Osteocyte (in vitro differentiated cells): Measurements from ENCODE around the gene MNAT1. TPM values are rescaled to one million over a fixed set of nuclear protein-coding genes. Genes with fewer than 3 reads are reported as not detected.

Experiments used
- DNase-seq: peaks from one replicate; pipeline ENCODE4 v3.0.0; 2021; ENCODE audit warnings: mixed read lengths; ENCODE audit not compliant: unreplicated experiment; ENCODE audit errors: extremely low spot score
- H3K27ac Mint-ChIP-seq: one replicate; pipeline ENCODE4 v1.8.0; 2021; ENCODE audit warnings: mild to moderate bottlenecking, mixed read lengths; ENCODE audit not compliant: unreplicated experiment
- H3K27me3 Mint-ChIP-seq: one replicate; pipeline ENCODE4 v1.8.0; 2021; ENCODE audit warnings: mixed read lengths; ENCODE audit not compliant: unreplicated experiment
- H3K36me3 Mint-ChIP-seq: one replicate; pipeline ENCODE4 v1.8.0; 2021; ENCODE audit warnings: mixed read lengths; ENCODE audit not compliant: unreplicated experiment
- H3K4me1 Mint-ChIP-seq: one replicate; pipeline ENCODE4 v1.8.0; 2021; ENCODE audit warnings: mixed read lengths; ENCODE audit not compliant: unreplicated experiment
- H3K4me3 Mint-ChIP-seq: one replicate; pipeline ENCODE4 v1.8.0; 2021; ENCODE audit warnings: mild to moderate bottlenecking, moderate library complexity, mixed read lengths; ENCODE audit not compliant: unreplicated experiment
- H3K9me3 Mint-ChIP-seq: one replicate; pipeline ENCODE4 v1.8.0; 2021; ENCODE audit warnings: mixed read lengths; ENCODE audit not compliant: unreplicated experiment
- total RNA-seq: library from RNA; stranded (reverse); gene quantifications from 2 replicates; pipeline ENCODE4 v1.2.1, GENCODE V29; 2021
- TF ChIP-seq, protein P1 (sequence below): fragments of 200-600 bp; sonication (generic); IDR thresholded peaks from 2 replicates; pipeline ENCODE4 v1.5.0; 2021; ENCODE audit warnings: antibody characterized with exemption, mild to moderate bottlenecking, moderate library complexity

Gene MNAT1
- total RNA-seq, 1 donor from 2014 or later, result 59.9 TPM

DNA sequence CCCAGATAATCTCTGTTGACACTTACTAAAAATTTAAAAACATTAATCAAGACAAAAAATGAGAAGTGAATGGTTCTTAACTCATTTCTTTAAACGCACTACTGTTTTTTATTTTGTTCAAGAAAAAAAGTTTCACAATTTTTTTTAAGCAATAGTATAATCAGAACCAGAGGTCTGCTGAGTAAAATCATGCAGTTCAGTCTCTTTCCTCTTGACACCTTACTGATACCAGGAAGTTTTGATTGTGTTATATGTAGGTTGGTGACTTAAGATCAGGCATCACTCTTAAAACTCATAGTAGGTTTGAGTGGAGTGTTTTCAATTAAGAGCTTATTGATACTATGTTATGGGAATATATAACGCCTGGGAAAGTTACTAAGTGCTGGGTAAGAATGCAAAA is 125.0 kb downstream of the MNAT1 start:
- Mint-ChIP-seq H3K4me3 (no peak overlapping the region), H3K36me3 (peaks cover 32% of the 10 kb centered on the region)

DNA sequence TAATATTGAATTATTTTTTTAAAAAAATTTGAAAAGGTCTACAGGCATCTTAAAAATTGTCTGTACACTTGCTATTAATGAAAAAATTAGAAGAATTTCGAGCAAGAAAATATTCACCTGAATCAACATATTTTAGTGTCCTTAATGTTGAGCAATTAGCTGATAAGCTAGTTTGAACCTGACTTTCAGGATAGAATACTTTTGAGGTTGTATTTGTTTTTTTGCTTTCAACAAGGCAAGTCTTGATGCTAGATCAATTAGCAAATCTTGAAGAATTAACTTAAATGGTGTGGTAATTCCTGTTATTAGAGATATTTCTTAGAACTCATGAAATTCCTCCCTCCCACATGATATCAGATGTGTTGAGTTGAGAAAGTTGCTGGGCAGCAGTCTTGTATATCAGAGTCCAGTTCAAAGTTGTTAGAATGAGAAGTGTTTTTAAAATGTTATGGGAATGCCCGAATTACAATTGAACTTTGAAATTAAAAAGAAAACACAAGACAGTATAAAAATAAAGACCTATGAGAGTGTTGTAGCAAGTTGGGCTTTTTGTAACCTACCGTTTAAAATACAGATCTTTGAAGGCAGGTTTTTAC is 127.1 kb downstream of the MNAT1 start:
- Mint-ChIP-seq H3K4me1 (peaks cover 21% of the 10 kb centered on the region), H3K9me3 (peaks cover 5% of the 10 kb centered on the region), H3K4me3 (no peak overlapping the region), H3K27ac (peak overlapping the region; percentile 29), H3K36me3 (peaks cover 18% of the 10 kb centered on the region), H3K27me3 (no peaks in the 10 kb centered on the region)
- DNase-seq, result no peak
- TF ChIP-seq, protein P1, sequence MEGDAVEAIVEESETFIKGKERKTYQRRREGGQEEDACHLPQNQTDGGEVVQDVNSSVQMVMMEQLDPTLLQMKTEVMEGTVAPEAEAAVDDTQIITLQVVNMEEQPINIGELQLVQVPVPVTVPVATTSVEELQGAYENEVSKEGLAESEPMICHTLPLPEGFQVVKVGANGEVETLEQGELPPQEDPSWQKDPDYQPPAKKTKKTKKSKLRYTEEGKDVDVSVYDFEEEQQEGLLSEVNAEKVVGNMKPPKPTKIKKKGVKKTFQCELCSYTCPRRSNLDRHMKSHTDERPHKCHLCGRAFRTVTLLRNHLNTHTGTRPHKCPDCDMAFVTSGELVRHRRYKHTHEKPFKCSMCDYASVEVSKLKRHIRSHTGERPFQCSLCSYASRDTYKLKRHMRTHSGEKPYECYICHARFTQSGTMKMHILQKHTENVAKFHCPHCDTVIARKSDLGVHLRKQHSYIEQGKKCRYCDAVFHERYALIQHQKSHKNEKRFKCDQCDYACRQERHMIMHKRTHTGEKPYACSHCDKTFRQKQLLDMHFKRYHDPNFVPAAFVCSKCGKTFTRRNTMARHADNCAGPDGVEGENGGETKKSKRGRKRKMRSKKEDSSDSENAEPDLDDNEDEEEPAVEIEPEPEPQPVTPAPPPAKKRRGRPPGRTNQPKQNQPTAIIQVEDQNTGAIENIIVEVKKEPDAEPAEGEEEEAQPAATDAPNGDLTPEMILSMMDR, result no peak

More for the DNA sequence above, 125.0 kb downstream of the MNAT1 start:
- TF ChIP-seq, protein P1, result no peak
- no peak for DNase-seq
- Mint-ChIP-seq H3K27me3 (no peaks in the 10 kb centered on the region), H3K9me3 (peaks cover 5% of the 10 kb centered on the region), H3K27ac (no peak overlapping the region), H3K4me1 (peaks cover 14% of the 10 kb centered on the region)

DNA sequence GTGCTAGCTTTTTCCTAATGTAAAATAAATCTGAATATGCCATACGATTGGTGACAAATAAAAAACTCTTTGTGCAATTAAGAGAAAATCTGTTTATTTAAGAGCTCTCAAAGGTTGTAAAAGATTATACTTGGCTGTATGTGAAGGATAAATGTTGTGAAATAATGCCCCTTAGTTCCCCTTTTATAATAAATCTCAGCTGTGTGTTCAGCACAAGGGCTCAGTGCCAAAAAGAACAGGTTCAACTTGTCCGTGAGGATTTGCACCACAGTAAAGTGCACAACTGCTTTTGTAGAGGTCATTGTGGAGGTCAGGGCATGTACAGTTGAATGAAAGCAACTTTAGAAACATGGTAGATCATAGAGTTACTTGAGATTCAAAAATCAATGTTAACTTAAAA is 127.7 kb downstream of the MNAT1 start:
- DNase-seq, result no peak
- Mint-ChIP-seq H3K4me1 (peaks cover 24% of the 10 kb centered on the region), H3K27ac (peak overlapping the region; percentile 29)

DNA sequence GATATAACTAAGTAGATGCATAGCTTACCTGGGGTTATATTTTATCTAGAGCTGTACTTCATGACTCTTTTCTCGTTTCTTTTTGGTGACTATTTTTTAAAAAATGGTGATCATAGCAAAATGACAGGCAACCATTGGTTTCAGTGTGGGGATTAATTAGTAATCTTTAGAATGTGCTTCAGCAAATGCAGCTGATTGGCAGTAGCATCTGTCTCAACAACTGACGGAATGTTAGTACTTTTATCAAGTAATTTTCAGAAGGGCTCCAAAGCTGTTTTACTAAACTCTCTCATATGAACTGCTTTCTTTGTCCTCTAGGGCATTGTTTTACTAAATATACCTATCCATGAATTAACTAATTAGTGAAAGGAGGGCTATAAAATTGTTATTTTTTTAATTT is 128.7 kb downstream of the MNAT1 start:
- H3K27ac Mint-ChIP-seq, result no peak overlapping the region

More for the DNA sequence above, 127.7 kb downstream of the MNAT1 start:
- H3K27me3 Mint-ChIP-seq, result no peaks in the 10 kb centered on the region
- H3K9me3 Mint-ChIP-seq, result peaks cover under 1% of the 10 kb centered on the region
- TF ChIP-seq, protein P1, result no peak
- peaks cover 11% of the 10 kb centered on the region for H3K36me3 Mint-ChIP-seq
- no peak overlapping the region for H3K4me3 Mint-ChIP-seq

DNA sequence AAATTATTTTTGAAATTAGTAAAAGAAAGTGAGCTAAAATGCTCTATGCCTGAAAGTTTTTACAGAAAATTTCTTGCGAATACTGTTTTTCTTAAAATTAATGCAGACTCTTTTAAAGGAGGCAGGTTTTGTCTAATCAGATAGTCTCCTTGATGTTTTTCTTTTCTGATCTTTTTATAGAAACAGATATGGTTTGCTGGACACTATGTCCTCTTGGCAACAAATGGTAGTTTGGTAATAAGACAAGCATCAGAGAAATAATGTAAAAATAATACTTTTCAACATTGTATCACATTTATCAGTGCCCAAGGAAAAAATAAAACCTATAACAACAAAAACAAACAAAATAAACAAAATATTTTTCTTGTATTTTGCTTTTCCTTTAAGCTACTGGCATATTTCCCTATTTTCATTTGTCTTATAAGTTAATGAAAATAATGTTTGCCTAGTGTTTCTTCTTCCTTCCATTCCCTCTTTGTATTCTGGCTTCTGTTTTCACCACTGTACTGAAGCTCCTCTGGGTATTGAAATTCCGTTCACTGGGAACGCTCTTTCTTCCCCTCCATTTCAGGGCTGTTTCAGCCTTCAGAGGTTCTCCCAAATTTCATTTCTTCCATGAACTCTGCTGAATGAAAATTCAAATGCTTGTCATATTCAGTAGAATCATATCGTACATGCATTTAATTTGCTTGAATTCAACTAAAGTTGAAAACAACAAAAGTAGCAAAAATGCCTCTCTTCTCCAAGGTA is 131.0 kb downstream of the MNAT1 start:
- peaks cover 33% of the 10 kb centered on the region for H3K4me1 Mint-ChIP-seq
- no peak for DNase-seq
- H3K4me3 Mint-ChIP-seq, result no peak overlapping the region
- H3K27ac Mint-ChIP-seq, result peak overlapping the region; percentile 54
- H3K36me3 Mint-ChIP-seq, result peaks cover 4% of the 10 kb centered on the region
- no peaks in the 10 kb centered on the region for H3K27me3 Mint-ChIP-seq
- H3K9me3 Mint-ChIP-seq, result no peaks in the 10 kb centered on the region
- TF ChIP-seq, protein P1, result no peak

More for the DNA sequence above, 128.7 kb downstream of the MNAT1 start:
- H3K9me3 Mint-ChIP-seq, result no peaks in the 10 kb centered on the region
- TF ChIP-seq, protein P1, result no peak
- DNase-seq, result no peak
- no peak overlapping the region for H3K4me3 Mint-ChIP-seq
- peaks cover 9% of the 10 kb centered on the region for H3K36me3 Mint-ChIP-seq
- no peaks in the 10 kb centered on the region for H3K27me3 Mint-ChIP-seq
- peaks cover 33% of the 10 kb centered on the region for H3K4me1 Mint-ChIP-seq
